Stimulated activated CD4-positive, alpha-beta T cell treated with anti-CD3 and anti-CD28 coated beads, TNF-alpha, amount 100 ng/mL, for 1 hour (primary cell): ENCODE data around the gene THOC2.
"Not testable (repeated sequence)": the region's sequence is repeated elsewhere in the genome, so short reads cannot be mapped to it uniquely, and the experiment has no call there.

ENCODE experiments used
- DNase-seq, 3 donors: peaks; one replicate each; pipeline ENCODE4 v3.0.0-alpha.2; 2020; ENCODE audit warnings: low read depth in 3 of 3, low spot score in 1 of 3

THOC2 gene

GRCh38 chrX:123574027-123574426 is 158.8 kb downstream of the THOC2 start:
- DNase-seq = not testable (repeated sequence)

DNA sequence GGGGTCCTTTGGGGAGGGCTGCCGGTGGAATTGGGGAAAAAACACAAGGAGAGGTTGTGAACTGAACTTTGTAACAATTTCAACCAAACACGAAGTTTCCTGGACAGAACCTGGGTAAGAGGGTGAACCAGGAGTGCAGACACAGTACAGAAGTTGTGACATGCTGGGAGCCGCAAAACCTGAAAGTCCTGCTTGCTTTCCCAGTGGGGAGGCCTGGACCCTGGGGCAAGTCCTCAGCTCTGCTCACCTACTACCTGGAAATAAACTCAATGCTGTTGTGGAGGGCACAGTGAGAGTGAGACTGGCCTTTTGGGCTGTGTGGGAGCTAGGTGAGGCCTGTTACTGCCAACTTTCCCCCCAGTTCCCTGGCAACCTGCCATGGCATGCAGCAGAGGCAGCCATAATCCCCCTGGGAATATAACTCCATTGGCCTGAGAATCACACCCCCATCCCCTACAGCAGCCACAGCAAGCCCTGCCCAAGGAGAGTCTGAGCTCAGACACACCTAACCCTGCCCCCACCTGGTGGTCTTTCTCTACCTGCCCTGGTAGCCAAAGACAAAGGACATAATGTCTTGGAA is 162.8 kb downstream of the THOC2 start:
- no peak for DNase-seq

DNA sequence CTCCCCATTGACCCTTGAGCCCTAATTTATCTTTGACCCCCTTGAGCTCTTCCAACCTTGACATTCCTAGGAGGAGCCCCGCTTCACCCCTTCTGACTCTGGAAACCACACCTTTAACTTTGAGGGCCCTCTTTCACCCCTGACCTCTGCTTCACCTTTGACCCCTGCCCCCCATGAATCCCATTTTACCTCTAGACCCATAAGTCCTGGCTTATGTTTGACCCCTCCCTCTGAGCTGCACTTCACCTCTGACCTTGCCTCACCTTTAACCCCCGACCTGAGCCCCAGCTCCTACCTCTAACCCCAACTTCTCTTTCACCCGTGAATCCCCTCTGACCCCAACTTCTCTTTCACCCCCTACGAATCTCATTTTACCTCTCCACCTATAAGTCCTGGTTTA is 169.7 kb downstream of the THOC2 start:
- no peak for DNase-seq

DNA sequence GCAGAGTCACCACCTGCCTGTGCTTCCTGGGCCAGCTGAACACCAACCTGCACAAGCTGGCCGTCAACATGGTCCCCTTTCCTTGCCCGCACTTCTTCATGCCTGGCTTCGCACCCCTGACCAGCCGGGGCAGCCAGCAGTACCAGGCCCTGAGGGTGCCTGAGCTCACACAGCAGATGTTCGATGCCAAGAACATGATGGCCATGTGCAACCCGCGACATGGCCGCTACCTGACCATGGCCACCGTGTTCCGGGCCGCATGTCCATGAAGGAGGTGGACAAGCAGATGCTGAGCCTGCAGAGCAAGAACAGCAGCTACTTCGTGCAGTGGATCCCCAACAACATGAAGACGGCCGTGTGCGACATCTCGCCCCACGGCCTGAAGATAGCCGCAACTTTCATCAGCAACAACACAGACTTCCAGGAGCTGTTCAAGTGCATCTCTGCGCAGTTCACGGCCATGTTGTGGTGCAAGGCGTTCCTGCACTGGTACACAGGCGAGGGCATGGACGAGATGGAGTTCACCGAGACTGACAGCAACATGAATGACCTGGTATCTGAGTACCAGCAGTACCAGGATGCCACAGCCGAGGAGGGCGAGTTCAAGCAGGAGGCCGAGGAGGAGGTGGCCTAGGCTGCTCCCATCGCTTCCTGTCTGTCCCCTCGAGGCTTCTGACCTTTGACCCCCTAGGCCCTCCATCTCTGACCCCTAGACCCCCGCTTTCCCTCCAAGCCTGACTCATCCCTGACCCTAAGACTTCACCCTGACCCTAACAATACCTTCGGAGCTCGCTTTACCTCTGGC is 170.3 kb downstream of the THOC2 start:
- no peak for DNase-seq

DNA sequence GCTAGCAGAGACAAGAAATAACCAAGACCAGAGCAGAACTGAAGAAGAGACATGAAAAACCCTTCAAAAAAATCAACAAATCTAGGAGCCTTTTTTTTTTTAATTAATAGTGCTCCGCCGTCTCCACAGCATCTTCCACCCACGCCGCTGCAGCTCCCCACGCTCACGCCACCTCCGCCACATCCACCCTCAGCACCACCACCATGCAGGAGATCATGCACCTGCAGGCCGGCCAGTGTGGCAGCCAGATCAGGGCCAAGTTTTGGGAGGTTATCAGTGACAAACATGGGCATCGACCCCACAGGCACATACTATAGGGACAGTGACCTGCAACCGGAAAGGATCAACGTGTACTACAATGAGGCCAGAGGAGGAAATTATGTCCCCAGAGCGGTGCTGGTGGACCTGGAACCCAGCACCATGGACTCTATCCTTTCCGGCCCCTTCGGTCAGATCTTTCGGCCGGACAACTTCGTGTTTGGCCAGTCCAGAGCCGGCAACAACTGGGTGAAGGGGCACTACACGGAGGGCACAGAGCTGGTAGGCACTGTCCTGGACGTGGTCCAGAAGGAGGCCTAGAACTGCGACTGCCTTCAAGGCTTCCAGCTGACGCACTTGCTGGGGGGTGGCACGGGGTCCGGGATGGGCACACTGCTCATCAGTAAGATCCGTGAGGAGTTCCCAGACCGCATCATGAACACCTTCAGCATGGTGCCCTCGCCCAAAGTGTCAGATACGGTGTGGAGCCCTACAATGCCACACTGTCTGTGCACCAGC is 171.2 kb downstream of the THOC2 start:
- no peak for DNase-seq

- DNase-seq = no peak
Measured at GRCh38 chrX:123550829-123551228, 182.0 kb downstream of the THOC2 start.
